Body of pancreas (tissue), 4 donors: ENCODE results near the gene RAB3IP. TPM values are rescaled to one million over a fixed set of nuclear protein-coding genes. Genes with fewer than 3 reads are reported as not detected.

Experiments
- ATAC-seq: fragments of 150-250 bp; one replicate; pipeline ENCODE4 v1.9.1; 2016
- DNase-seq, 4 donors: peaks; one replicate each; pipeline ENCODE4 v3.0.0-alpha.2; 2019
- H3K27ac ChIP-seq, 4 donors: fragments of 200-600 bp; sonication (generic); 1 replicate in 3 of 4; 2 replicates in 1 of 4; pipeline versions ENCODE4 v1.5.1 to v1.6.1; 2016 to 2019; ENCODE audit warnings: mild to moderate bottlenecking in 1 of 4, mixed read lengths in 1 of 4, moderate library complexity in 1 of 4
- H3K27me3 ChIP-seq, 2 donors: fragments of 200-600 bp; sonication (generic); one replicate each; pipeline ENCODE4 v1.6.0; 2016; ENCODE audit warnings: mild to moderate bottlenecking in 1 of 2
- H3K36me3 ChIP-seq, 2 donors: fragments of 200-600 bp; sonication (generic); replicated peaks in 1 of 2; 2 replicates each; pipeline ENCODE4 v1.5.1; 2016; ENCODE audit warnings: low read depth in 2 of 2; ENCODE audit not compliant: insufficient read depth in 1 of 2
- H3K4me1 ChIP-seq: fragments of 200-600 bp; sonication (generic); one replicate; pipeline ENCODE4 v1.6.0; 2016
- H3K4me3 ChIP-seq, 2 donors: fragments of 200-600 bp; sonication (generic); 1 replicate in 1 of 2; 2 replicates in 1 of 2; pipeline ENCODE4 v1.5.1; 2016 to 2019
- H3K9me3 ChIP-seq, 3 donors: fragments of 200-600 bp; sonication (generic); 1 replicate in 2 of 3; 2 replicates in 1 of 3; pipeline ENCODE4 v1.5.1; 2016
- CTCF ChIP-seq, 7 experiments: fragments of 450-650 bp in 4 of 7; fragments of 200-600 bp in 3 of 7; sonication (generic) in 3 of 7; IDR thresholded peaks; one replicate each; pipeline ENCODE4 v1.5.1; 2016 to 2019; ENCODE audit warnings: antibody characterized with exemption in 7 of 7
- POLR2A ChIP-seq, 3 donors: fragments of 450-650 bp; IDR thresholded peaks; one replicate each; pipeline ENCODE4 v1.6.1; 2016; ENCODE audit warnings: antibody characterized with exemption in 3 of 3, mild to moderate bottlenecking in 2 of 3
- WGBS, 2 donors: methylation state at CpG; one replicate each; pipeline ENCODE4 v1.1.5; 2017; 5-methylcytosine and 5-hydroxymethylcytosine counted together
- intact Hi-C: fragments of 100-400 bp; cut with DNase I; formaldehyde crosslinking; loops from one replicate; pipeline ENCODE4 v1.15.1; 2023
- total RNA-seq, 2 donors: library from RNA; depleted of rRNA; stranded (reverse); fragments of >200 nt; gene quantifications; one replicate each; pipeline ENCODE4 v1.1.0, GENCODE V29; 2016

RAB3IP gene
- total RNA-seq, 2 donors from 2014 or later, result 61.0 to 62.3 TPM

- intact Hi-C loops, result no loop called here
- WGBS, 2 donors, result 43 to 73% methylated on average over 2 of the region's 2 CpGs
Measured at GRCh38 chr12:69833696-69834095, 95.0 kb downstream of the RAB3IP start.

GRCh38 chr12:69834147-69834546 is 95.5 kb downstream of the RAB3IP start:
- 35 to 44% methylated on average over 2 of the region's 2 CpGs for WGBS, 2 donors
- ATAC-seq, result no peak
- DNase-seq, result no peak
- H3K9me3 ChIP-seq, result no peaks in the 10 kb centered on the region
- H3K27ac ChIP-seq, result peak overlapping the region in 2 of 4 donors; percentile 16 to 17
- intact Hi-C loops, result no loop called here
- TF ChIP-seq POLR2A (IDR thresholded peaks at IDR 0.05), result no peak
- TF ChIP-seq CTCF (IDR thresholded peaks at IDR 0.05), result no peak
- H3K27me3 ChIP-seq, result no peaks in the 10 kb centered on the region
- no peak overlapping the region for H3K4me3 ChIP-seq
- no peaks in the 10 kb centered on the region for H3K36me3 ChIP-seq
- peaks cover 33% of the 10 kb centered on the region for H3K4me1 ChIP-seq

More at GRCh38 chr12:69833696-69834095, 95.0 kb downstream of the RAB3IP start:
- DNase-seq, result no peak
- no peak for TF ChIP-seq POLR2A (IDR thresholded peaks at IDR 0.05)
- TF ChIP-seq CTCF (IDR thresholded peaks at IDR 0.05), result no peak
- Histone ChIP-seq H3K4me1 (peaks cover 31% of the 10 kb centered on the region), H3K36me3 (no peaks in the 10 kb centered on the region), H3K27ac (peak overlapping the region in 1 of 4 donors; percentile 16), H3K9me3 (no peaks in the 10 kb centered on the region), H3K4me3 (no peak overlapping the region), H3K27me3 (no peaks in the 10 kb centered on the region)
- ATAC-seq, result no peak

- Histone ChIP-seq H3K27me3 (no peaks in the 10 kb centered on the region), H3K4me1 (peaks cover 33% of the 10 kb centered on the region), H3K36me3 (no peaks in the 10 kb centered on the region), H3K9me3 (no peaks in the 10 kb centered on the region), H3K27ac (peak overlapping the region in 3 of 4 donors; percentile 7 to 24 (median 17)), H3K4me3 (no peak overlapping the region)
- TF ChIP-seq CTCF (IDR thresholded peaks at IDR 0.05), result no peak
- no peak for TF ChIP-seq POLR2A (IDR thresholded peaks at IDR 0.05)
- intact Hi-C loops, result no loop called here
- DNase-seq (no peak), ATAC-seq (no peak)
Measured at GRCh38 chr12:69834576-69834975, 95.9 kb downstream of the RAB3IP start.

- peak in 1 of 4 donors; percentile 13 for DNase-seq
- no peaks in the 10 kb centered on the region for H3K27me3 ChIP-seq
- peaks cover 35% of the 10 kb centered on the region for H3K4me1 ChIP-seq
- intact Hi-C loops, result no loop called here
- peak; percentile 47 for ATAC-seq
- H3K9me3 ChIP-seq, result no peaks in the 10 kb centered on the region
- H3K4me3 ChIP-seq, result no peak overlapping the region
- no peak for TF ChIP-seq POLR2A (IDR thresholded peaks at IDR 0.05)
- TF ChIP-seq CTCF (IDR thresholded peaks at IDR 0.05), result no peak
- no peaks in the 10 kb centered on the region for H3K36me3 ChIP-seq
- WGBS, 2 donors, result 35 to 46% methylated on average over 3 of the region's 3 CpGs
- peak overlapping the region in 3 of 4 donors; percentile 7 to 24 (median 17) for H3K27ac ChIP-seq
Measured at GRCh38 chr12:69835081-69835480, 96.4 kb downstream of the RAB3IP start.

- Histone ChIP-seq H3K27ac (peak overlapping the region in 2 of 4 donors; percentile 60 to 61), H3K27me3 (no peaks in the 10 kb centered on the region), H3K4me1 (peaks cover 41% of the 10 kb centered on the region), H3K36me3 (no peaks in the 10 kb centered on the region), H3K4me3 (no peak overlapping the region), H3K9me3 (no peaks in the 10 kb centered on the region)
- ATAC-seq (no peak), DNase-seq (no peak)
- intact Hi-C loops, result no loop called here
- TF ChIP-seq CTCF (IDR thresholded peaks at IDR 0.05) (no peak), POLR2A (IDR thresholded peaks at IDR 0.05) (no peak)
- 80 to 85% methylated on average over 13 of the region's 13 CpGs for WGBS, 2 donors
Measured at GRCh38 chr12:69836015-69836414, 97.4 kb downstream of the RAB3IP start.
